Tibial nerve (tissue), 4 donors: ENCODE measurements around the gene KRTAP12-4. TPM values are rescaled to one million over a fixed set of nuclear protein-coding genes. Genes with fewer than 3 reads are reported as not detected.
"Not testable (repeated sequence)": the region's sequence is repeated elsewhere in the genome, so short reads cannot be mapped to it uniquely, and the experiment has no call there.

Experiments
- DNase-seq, 2 donors: peaks; one replicate each; pipeline ENCODE4 v3.0.0-alpha.2; 2019; ENCODE audit warnings: low spot score in 2 of 2
- H3K27ac ChIP-seq, 4 donors: fragments of 200-600 bp; sonication (generic) in 3 of 4; one replicate each; pipeline ENCODE4 v1.5.1; 2017 to 2019; ENCODE audit warnings: mild to moderate bottlenecking in 1 of 4
- H3K27me3 ChIP-seq, 2 donors: fragments of 200-600 bp; sonication (generic) in 1 of 2; one replicate each; pipeline versions ENCODE4 v1.5.1 to v1.6.0; 2017 to 2019
- H3K36me3 ChIP-seq, 3 donors: fragments of 200-600 bp; sonication (generic); one replicate each; pipeline ENCODE4 v1.5.1; 2018 to 2019
- H3K4me1 ChIP-seq, 4 donors: fragments of 200-600 bp; sonication (generic) in 3 of 4; one replicate each; pipeline ENCODE4 v1.5.1; 2017 to 2019
- H3K4me3 ChIP-seq, 4 donors: fragments of 200-600 bp; sonication (generic) in 3 of 4; one replicate each; pipeline ENCODE4 v1.5.1; 2017 to 2019; ENCODE audit warnings: mild to moderate bottlenecking in 1 of 4, moderate library complexity in 1 of 4
- H3K9me3 ChIP-seq, 4 donors: fragments of 200-600 bp; sonication (generic) in 3 of 4; one replicate each; pipeline ENCODE4 v1.5.1; 2017 to 2019
- EP300 ChIP-seq, 2 donors: sonication (generic); formaldehyde crosslinking; IDR thresholded peaks; one replicate each; pipeline ENCODE4 v1.6.1; 2017; ENCODE audit warnings: antibody characterized with exemption in 2 of 2, mild to moderate bottlenecking in 1 of 2
- POLR2A ChIP-seq, 2 donors: fragments of 450-650 bp; IDR thresholded peaks; one replicate each; pipeline ENCODE4 v1.6.1; 2017; ENCODE audit warnings: antibody characterized with exemption in 2 of 2, mild to moderate bottlenecking in 2 of 2, moderate library complexity in 2 of 2
- WGBS, 2 donors: methylation state at CpG; one replicate each; pipeline ENCODE4 v1.1.5; 2018; 5-methylcytosine and 5-hydroxymethylcytosine counted together
- total RNA-seq, 4 donors: library from RNA; depleted of rRNA; stranded (reverse); fragments of >200 nt; gene quantifications; one replicate each; pipeline ENCODE4 v1.1.0, GENCODE V29; 2016
- TF ChIP-seq, protein P1 (sequence below), 5 experiments: fragments of 200-600 bp in 3 of 5; fragments of 450-650 bp in 2 of 5; sonication (generic) in 3 of 5; IDR thresholded peaks; one replicate each; pipeline ENCODE4 v1.5.1; 2016 to 2019; ENCODE audit warnings: antibody characterized with exemption in 5 of 5, mild to moderate bottlenecking in 3 of 5, moderate library complexity in 2 of 5

The KRTAP12-4 gene
- total RNA-seq, 4 donors from 2014 or later, result not detected

DNA sequence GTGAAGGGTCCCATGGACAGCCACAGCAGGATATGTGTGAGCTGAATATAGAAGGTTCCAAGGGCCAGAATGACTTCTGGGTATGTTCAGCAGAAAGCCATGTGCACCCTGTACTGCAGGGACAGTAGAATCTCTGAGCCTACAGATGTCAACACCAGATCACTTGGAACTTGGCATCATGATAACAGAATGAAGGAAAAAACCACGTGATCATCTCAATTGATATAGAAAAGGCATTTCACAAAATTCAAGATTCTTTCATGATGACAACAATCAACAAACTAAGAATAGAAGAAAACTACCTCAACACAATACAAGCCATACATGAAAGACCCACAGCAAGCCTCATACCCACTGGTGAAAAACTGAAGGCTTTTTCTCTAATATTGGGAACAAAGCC, 13.2 kb upstream of the KRTAP12-4 start:
- TF ChIP-seq POLR2A (IDR thresholded peaks at IDR 0.05) (no peak), EP300 (IDR thresholded peaks at IDR 0.05) (no peak)
- TF ChIP-seq, protein P1, sequence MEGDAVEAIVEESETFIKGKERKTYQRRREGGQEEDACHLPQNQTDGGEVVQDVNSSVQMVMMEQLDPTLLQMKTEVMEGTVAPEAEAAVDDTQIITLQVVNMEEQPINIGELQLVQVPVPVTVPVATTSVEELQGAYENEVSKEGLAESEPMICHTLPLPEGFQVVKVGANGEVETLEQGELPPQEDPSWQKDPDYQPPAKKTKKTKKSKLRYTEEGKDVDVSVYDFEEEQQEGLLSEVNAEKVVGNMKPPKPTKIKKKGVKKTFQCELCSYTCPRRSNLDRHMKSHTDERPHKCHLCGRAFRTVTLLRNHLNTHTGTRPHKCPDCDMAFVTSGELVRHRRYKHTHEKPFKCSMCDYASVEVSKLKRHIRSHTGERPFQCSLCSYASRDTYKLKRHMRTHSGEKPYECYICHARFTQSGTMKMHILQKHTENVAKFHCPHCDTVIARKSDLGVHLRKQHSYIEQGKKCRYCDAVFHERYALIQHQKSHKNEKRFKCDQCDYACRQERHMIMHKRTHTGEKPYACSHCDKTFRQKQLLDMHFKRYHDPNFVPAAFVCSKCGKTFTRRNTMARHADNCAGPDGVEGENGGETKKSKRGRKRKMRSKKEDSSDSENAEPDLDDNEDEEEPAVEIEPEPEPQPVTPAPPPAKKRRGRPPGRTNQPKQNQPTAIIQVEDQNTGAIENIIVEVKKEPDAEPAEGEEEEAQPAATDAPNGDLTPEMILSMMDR (IDR thresholded peaks at IDR 0.05), result no peak
- no peak overlapping the region for H3K4me3 ChIP-seq
- no peak for DNase-seq
- no peaks in the 10 kb centered on the region for H3K4me1 ChIP-seq
- H3K27me3 ChIP-seq, result no peaks in the 10 kb centered on the region
- no peaks in the 10 kb centered on the region for H3K36me3 ChIP-seq
- peaks cover 0 to 53% (median 4%) of the 10 kb centered on the region in 4 donors for H3K9me3 ChIP-seq
- no peak overlapping the region for H3K27ac ChIP-seq
- WGBS, 2 donors, result 53 to 57% methylated on average over 1 of the region's 1 CpG

DNA sequence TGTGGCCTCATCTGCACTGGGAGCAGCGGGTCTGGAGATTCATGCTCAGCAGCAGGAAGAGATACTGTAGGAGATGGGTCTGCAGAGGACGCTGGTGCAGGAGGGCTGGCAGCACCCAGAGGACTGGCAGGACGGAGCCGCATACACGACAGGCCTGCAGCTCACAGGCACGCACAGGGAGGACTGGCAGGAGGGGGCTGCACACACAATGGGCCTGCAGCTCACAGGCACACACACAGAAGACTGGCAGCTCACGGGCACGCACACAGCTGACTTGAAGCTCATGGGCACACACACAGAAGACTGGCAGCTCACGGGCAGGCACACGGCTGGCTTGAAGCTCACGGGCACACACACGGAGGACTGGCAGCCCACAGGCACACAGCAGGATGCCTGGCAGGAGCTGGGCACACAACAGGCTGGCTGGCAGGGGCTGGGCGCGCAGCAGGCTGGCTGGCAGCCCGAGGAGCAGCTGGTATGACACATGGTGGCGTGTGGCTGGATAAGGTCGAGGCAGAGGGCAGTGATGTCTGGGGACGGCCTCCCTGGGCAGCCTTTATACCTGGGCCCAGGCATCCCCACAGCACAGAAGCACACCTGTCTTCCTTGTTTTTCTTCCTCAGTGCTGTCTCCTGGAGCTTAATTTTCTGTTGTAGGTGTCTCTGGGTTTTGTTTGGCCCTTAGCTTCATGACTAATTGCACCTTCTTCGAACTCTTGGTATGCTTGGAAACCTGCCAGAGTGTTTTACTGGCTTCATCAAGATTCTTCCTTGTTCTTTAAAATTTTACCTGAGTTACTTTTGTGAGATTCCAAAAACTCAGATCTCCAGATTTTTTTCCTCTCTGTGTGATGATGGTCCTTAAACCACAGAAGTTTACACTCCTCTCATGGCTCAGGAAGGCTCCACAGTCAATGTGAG, 12.2 kb upstream of the KRTAP12-4 start, which contains the start of gene KRTAP12-2:
Gene KRTAP12-2, minus strand, starts transcription at position 527 of the 920 bp plus-strand sequence. Its CDS starts 41 bp downstream, at position 486.
- no peak for DNase-seq
- H3K27me3 ChIP-seq, result no peaks in the 10 kb centered on the region
- no peaks in the 10 kb centered on the region for H3K4me1 ChIP-seq
- peaks cover 0 to 43% (median 3%) of the 10 kb centered on the region in 4 donors for H3K9me3 ChIP-seq
- no peak within 1 kb of the TSS for H3K27ac ChIP-seq
- no peak for TF ChIP-seq POLR2A (IDR thresholded peaks at IDR 0.05)
- no peak for TF ChIP-seq EP300 (IDR thresholded peaks at IDR 0.05)
- TF ChIP-seq, protein P1 (IDR thresholded peaks at IDR 0.05), result no peak
- H3K4me3 ChIP-seq, result no peak within 1 kb of the TSS
- H3K36me3 ChIP-seq, result no peaks in the 10 kb centered on the region
- WGBS, 2 donors, result 56 to 89% methylated on average over 14 to 19 of the region's 19 CpGs

DNA sequence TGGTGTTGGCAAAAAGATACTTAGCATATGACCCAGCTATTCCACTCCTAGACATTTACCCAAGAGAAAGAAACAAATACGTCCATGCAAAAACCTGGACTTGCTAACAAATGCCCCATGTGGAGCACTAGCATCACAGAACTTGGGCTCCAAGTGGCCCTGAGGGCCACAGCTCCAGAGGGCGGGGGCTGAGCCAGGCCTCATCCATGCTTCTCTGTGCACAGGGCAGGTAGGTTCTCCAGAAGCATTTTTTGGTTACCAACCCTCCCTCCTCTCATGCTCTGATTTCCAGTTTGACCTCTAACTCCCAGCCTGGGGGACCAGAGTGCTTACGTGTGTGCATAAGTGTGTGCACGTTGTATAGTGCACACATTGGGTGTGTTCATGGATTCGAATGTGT, 10.2 kb upstream of the KRTAP12-4 start:
- H3K36me3 ChIP-seq, result no peaks in the 10 kb centered on the region
- H3K27ac ChIP-seq, result no peak overlapping the region
- H3K4me1 ChIP-seq, result no peaks in the 10 kb centered on the region
- H3K4me3 ChIP-seq, result no peak overlapping the region
- peaks cover 0 to 31% (median 0%) of the 10 kb centered on the region in 4 donors for H3K9me3 ChIP-seq
- TF ChIP-seq EP300 (IDR thresholded peaks at IDR 0.05) (no peak), POLR2A (IDR thresholded peaks at IDR 0.05) (no peak)
- TF ChIP-seq, protein P1 (IDR thresholded peaks at IDR 0.05), result no peak
- no peaks in the 10 kb centered on the region for H3K27me3 ChIP-seq
- WGBS, 2 donors, result 82 to 84% methylated on average over 5 of the region's 5 CpGs
- DNase-seq, result no peak

DNA sequence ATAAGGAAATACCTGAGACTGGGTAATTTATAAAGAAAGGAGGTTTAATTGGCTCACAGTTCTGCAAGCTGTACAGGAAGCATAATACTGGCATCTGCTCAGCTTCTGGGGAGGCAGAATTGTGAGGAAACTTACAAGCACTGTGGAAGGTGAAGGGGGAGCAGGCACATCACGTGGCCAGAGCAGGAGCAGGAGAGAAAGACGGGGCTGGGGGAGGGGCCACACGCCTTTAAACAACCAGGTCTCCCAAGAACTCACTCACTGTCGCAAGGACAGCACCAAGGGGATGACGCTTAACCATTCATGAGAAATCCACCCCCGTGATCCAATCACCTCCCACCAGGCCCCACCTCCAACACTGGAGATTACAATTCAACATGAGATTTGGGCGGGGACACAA, 7.1 kb upstream of the KRTAP12-4 start:
- H3K36me3 ChIP-seq, H3K27ac ChIP-seq, H3K4me1 ChIP-seq, H3K27me3 ChIP-seq, H3K4me3 ChIP-seq, DNase-seq: not testable (repeated sequence)
- peaks cover 0 to 36% (median 0%) of the 10 kb centered on the region in 4 donors for H3K9me3 ChIP-seq
- WGBS, 2 donors, result 42 to 48% methylated on average over 7 of the region's 7 CpGs

DNA sequence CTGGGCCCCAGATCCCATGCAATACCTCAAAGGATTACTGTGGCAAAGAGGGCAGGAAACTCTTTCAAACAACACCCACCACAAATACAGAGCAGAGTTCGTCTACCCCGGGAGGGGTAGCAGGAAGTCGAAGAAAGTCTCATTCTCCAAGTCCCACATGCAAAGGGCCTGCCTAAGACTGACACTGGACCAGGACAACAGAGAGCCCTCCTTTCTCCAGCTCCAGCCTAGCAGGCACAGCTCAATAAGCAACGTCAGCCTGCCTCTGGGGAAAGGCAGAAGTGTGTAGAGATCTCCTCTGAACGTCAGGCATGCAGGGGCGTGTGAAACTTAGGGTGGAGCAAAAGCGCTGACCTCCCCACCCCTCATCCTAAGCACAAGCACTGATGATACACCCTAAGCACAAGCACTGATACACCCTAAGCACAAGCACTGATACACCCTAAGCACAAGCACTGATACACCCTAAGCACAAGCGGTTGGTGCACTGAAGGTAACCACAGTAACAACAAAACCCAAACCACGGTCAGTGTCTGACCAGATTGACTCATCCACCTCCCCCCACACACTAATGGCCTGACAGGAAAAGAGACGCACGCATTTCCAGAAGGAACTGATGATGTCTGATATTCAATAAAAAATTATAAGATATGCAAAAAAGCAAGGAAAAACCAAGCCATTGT, 4.6 kb upstream of the KRTAP12-4 start:
- no peak for DNase-seq
- H3K4me1 ChIP-seq, result no peaks in the 10 kb centered on the region
- WGBS, 2 donors, result 38 to 47% methylated on average over 10 to 11 of the region's 11 CpGs
- H3K27me3 ChIP-seq, result no peaks in the 10 kb centered on the region
- H3K27ac ChIP-seq, result no peak overlapping the region
- H3K36me3 ChIP-seq, result no peaks in the 10 kb centered on the region
- TF ChIP-seq, protein P1 (IDR thresholded peaks at IDR 0.05), result no peak
- TF ChIP-seq POLR2A (IDR thresholded peaks at IDR 0.05) (no peak), EP300 (IDR thresholded peaks at IDR 0.05) (no peak)
- H3K9me3 ChIP-seq, result peaks cover 0 to 38% (median 0%) of the 10 kb centered on the region in 4 donors
- H3K4me3 ChIP-seq, result no peak overlapping the region
